Measurements from ENCODE around the gene FOSL1. TPM values are rescaled to one million over a fixed set of nuclear protein-coding genes. Genes with fewer than 3 reads are reported as not detected.

Gene FOSL1
- total and polyA plus RNA-seq, 2 of the 13 experiments (the other 11 are each of a cell fraction or from before 2014, with no cell fraction given), result 4.0 to 4.1 TPM

DNA sequence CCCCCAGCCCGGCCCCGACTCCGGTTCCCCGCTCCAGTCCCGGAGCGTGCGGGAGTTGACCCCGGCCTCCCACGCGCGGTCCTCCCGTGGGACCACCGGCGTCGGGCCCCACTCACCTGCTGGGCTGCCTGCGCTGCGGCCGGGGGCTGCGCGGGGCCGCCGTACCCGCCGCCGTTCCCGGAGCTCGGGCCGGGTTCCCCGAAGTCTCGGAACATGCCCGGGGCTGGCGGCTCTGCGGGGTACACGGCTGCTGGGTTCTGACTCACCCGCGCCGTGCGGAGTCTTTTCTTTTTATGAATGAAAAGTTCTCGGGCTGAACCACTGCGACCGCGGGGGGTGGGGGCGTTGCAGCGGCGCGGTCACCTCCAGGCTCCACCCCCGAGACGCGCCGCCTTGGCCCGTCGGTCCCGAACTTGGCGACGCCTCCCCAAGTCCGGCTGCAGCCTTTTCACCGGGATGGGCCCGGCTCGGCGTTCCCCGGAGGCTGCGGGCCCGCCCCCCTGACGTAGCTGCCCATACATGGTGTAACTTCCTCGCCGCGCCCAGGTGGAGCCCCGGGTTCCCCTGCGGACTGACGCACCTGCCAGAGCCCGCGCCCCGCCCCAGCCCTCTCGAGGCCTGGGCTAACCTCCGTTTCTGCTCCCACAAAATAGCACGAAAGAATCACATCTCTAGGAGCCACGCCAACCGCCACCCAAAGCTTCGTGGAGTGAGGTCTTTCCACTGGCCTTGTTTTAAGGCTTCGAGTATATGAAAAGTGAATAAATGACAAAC lies at the start of gene FOSL1 (continued):
- TF ChIP-seq CBFB (CRISPR knock-in tag; IDR thresholded peaks at IDR 0.05) (peak; percentile 50; the same call in 1 of the 2 replicates), ZNF205 (CRISPR knock-in tag; IDR thresholded peaks at IDR 0.05) (peak; percentile 35; the same call in 1 of the 2 replicates), ZNF569 (CRISPR knock-in tag; IDR thresholded peaks at IDR 0.05; ENCODE audit: borderline replicate concordance) (no peak), PCBP2 (optimal IDR thresholded peaks at IDR 0.05; ENCODE audit: low read depth, low read length, poor library complexity, severe bottlenecking) (no peak), TBX2 (CRISPR knock-in tag; IDR thresholded peaks at IDR 0.05; ENCODE audit: borderline replicate concordance) (peak; percentile 60; the same call in 1 of the 2 replicates), ELF3 (CRISPR knock-in tag; IDR thresholded peaks at IDR 0.05) (no peak; the same call in 1 of the 2 replicates)
- TF ChIP-seq, protein P1, sequence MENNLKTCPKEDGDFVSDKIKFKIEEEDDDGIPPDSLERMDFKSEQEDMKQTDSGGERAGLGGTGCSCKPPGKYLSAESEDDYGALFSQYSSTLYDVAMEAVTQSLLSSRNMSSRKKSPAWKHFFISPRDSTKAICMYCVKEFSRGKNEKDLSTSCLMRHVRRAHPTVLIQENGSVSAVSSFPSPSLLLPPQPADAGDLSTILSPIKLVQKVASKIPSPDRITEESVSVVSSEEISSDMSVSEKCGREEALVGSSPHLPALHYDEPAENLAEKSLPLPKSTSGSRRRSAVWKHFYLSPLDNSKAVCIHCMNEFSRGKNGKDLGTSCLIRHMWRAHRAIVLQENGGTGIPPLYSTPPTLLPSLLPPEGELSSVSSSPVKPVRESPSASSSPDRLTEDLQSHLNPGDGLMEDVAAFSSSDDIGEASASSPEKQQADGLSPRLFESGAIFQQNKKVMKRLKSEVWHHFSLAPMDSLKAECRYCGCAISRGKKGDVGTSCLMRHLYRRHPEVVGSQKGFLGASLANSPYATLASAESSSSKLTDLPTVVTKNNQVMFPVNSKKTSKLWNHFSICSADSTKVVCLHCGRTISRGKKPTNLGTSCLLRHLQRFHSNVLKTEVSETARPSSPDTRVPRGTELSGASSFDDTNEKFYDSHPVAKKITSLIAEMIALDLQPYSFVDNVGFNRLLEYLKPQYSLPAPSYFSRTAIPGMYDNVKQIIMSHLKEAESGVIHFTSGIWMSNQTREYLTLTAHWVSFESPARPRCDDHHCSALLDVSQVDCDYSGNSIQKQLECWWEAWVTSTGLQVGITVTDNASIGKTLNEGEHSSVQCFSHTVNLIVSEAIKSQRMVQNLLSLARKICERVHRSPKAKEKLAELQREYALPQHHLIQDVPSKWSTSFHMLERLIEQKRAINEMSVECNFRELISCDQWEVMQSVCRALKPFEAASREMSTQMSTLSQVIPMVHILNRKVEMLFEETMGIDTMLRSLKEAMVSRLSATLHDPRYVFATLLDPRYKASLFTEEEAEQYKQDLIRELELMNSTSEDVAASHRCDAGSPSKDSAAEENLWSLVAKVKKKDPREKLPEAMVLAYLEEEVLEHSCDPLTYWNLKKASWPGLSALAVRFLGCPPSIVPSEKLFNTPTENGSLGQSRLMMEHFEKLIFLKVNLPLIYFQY (CRISPR knock-in tag; IDR thresholded peaks at IDR 0.05; ENCODE audit: borderline replicate concordance), result peak; percentile 48; the same call in 1 of the 2 replicates
- TF ChIP-seq, protein P2, sequence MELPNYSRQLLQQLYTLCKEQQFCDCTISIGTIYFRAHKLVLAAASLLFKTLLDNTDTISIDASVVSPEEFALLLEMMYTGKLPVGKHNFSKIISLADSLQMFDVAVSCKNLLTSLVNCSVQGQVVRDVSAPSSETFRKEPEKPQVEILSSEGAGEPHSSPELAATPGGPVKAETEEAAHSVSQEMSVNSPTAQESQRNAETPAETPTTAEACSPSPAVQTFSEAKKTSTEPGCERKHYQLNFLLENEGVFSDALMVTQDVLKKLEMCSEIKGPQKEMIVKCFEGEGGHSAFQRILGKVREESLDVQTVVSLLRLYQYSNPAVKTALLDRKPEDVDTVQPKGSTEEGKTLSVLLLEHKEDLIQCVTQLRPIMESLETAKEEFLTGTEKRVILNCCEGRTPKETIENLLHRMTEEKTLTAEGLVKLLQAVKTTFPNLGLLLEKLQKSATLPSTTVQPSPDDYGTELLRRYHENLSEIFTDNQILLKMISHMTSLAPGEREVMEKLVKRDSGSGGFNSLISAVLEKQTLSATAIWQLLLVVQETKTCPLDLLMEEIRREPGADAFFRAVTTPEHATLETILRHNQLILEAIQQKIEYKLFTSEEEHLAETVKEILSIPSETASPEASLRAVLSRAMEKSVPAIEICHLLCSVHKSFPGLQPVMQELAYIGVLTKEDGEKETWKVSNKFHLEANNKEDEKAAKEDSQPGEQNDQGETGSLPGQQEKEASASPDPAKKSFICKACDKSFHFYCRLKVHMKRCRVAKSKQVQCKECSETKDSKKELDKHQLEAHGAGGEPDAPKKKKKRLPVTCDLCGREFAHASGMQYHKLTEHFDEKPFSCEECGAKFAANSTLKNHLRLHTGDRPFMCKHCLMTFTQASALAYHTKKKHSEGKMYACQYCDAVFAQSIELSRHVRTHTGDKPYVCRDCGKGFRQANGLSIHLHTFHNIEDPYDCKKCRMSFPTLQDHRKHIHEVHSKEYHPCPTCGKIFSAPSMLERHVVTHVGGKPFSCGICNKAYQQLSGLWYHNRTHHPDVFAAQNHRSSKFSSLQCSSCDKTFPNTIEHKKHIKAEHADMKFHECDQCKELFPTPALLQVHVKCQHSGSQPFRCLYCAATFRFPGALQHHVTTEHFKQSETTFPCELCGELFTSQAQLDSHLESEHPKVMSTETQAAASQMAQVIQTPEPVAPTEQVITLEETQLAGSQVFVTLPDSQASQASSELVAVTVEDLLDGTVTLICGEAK (IDR thresholded peaks at IDR 0.05), result no peak
- TF ChIP-seq, protein P2 (CRISPR knock-in tag; IDR thresholded peaks at IDR 0.05), result 0 out of 2 replicates have a peak, but pooled peaks have one; percentile 44
- TF ChIP-seq, protein P3, sequence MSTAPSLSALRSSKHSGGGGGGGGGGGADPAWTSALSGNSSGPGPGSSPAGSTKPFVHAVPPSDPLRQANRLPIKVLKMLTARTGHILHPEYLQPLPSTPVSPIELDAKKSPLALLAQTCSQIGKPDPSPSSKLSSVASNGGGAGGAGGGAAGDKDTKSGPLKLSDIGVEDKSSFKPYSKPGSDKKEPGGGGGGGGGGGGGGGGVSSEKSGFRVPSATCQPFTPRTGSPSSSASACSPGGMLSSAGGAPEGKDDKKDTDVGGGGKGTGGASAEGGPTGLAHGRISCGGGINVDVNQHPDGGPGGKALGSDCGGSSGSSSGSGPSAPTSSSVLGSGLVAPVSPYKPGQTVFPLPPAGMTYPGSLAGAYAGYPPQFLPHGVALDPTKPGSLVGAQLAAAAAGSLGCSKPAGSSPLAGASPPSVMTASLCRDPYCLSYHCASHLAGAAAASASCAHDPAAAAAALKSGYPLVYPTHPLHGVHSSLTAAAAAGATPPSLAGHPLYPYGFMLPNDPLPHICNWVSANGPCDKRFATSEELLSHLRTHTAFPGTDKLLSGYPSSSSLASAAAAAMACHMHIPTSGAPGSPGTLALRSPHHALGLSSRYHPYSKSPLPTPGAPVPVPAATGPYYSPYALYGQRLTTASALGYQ (CRISPR knock-in tag; IDR thresholded peaks at IDR 0.05), result peak; percentile 61
- TF ChIP-seq, protein P4, sequence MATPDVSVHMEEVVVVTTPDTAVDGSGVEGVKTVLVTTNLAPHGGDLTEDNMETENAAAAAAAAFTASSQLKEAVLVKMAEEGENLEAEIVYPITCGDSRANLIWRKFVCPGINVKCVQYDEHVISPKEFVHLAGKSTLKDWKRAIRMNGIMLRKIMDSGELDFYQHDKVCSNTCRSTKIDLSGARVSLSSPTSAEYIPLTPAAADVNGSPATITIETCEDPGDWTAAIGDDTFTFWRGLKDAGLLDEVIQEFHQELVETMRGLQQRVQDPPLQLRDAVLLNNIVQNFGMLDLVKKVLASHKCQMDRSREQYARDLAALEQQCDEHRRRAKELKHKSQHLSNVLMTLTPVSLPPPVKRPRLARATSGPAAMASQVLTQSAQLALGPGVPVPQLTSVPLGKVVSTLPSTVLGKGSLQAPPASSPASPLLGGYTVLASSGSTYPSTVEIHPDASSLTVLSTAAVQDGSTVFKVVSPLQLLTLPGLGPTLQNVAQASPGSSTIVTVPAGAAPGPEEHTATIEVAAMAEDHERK (CRISPR knock-in tag; IDR thresholded peaks at IDR 0.05; ENCODE audit: low read depth), result no peak
